ENCODE measurements around the gene ACAP3. TPM values are rescaled to one million over a fixed set of nuclear protein-coding genes. Genes with fewer than 3 reads are reported as not detected.

ACAP3 gene
- total RNA-seq, 1 donor from 2014 or later, result 93.9 TPM

DNA sequence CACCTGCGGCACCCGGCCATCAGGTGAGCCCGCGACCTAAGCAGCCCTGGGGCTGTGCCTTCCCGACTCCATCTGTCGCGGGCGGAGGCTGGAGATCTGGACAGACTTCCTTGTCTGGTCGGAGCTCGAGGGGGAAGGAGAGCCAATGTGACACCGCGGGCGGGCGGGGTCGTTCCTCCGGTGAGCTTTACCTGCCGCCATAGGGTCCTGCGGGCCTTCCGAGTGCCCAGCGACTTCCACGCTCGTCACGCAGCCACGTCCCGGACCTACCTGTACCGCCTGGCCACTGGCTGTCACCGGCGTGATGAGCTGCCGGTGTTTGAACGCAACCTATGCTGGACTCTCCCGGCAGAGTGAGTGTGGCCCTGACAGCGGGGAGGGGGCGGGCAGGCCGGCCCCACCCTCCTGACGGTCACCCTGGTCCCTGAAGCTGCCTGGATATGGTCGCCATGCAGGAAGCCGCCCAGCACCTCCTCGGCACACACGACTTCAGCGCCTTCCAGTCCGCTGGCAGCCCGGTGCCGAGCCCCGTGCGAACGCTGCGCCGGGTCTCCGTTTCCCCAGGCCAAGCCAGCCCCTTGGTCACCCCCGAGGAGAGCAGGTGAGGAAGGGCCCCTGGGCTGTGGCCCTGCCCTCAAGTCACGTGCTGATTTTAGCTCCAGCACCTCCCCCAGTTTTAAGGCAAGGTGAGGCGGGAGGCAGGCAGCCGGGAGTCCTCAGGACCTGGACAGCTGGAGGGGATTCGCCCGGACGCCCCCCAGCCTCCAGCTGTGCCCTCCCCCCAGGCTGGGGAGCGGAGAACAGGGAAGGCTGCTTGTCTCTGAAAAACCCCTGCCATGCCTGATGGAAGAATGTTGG is 1.8 kb upstream of the ACAP3 start:
- TF ChIP-seq CTCF (conservative IDR thresholded peaks at IDR 0.05), result no peak
- no peak for DNase-seq (ENCODE audit: extremely low spot score, unreplicated experiment)
- Mint-ChIP-seq H3K27me3 (no peaks in the 10 kb centered on the region), H3K27ac (peak overlapping the region; percentile 50), H3K4me1 (ENCODE audit: unreplicated experiment) (peaks cover 14% of the 10 kb centered on the region), H3K4me3 (peak overlapping the region; percentile 83), H3K9me3 (no peaks in the 10 kb centered on the region), H3K36me3 (peaks cover 3% of the 10 kb centered on the region)

DNA sequence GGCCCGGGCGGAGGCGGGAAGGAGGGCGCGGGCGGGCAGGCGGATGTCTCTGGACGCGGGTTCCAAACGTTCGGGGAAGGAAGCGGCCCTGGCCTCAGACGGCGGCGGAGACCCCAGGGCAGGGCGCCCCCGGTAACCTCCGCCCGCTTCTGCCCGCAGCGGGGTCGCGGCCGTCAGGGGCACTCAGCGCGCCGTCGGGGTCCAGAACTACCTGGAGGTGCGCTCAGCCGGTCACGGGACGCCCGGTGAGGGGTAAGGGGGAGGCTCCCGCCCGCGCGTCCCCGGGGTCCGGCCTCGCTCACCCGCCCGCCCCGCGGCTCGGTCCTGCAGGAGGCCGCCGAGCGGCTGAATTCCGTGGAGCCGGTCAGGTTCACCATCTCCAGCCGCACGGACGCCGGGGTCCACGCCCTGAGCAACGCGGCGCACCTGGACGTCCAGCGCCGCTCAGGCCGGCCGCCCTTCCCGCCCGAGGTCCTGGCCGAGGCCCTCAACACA is 1.1 kb upstream of the ACAP3 start:
- Mint-ChIP-seq H3K27ac (peak overlapping the region; percentile 79), H3K9me3 (no peaks in the 10 kb centered on the region), H3K4me3 (peak overlapping the region; percentile 86), H3K4me1 (ENCODE audit: unreplicated experiment) (peaks cover 15% of the 10 kb centered on the region), H3K27me3 (no peaks in the 10 kb centered on the region), H3K36me3 (peaks cover 2% of the 10 kb centered on the region)
- no peak for TF ChIP-seq CTCF (conservative IDR thresholded peaks at IDR 0.05)
- no peak for DNase-seq (ENCODE audit: extremely low spot score, unreplicated experiment)

GRCh38 chr1:1307261-1307922 is 338 bp downstream of the ACAP3 start:
- Mint-ChIP-seq H3K4me1 (ENCODE audit: unreplicated experiment) (peaks cover 15% of the 10 kb centered on the region), H3K27me3 (no peaks in the 10 kb centered on the region), H3K9me3 (no peaks in the 10 kb centered on the region), H3K36me3 (no peaks in the 10 kb centered on the region), H3K27ac (peak overlapping the region; percentile 93), H3K4me3 (peak overlapping the region; percentile 91)
- DNase-seq (ENCODE audit: extremely low spot score, unreplicated experiment), result no peak
- TF ChIP-seq CTCF (conservative IDR thresholded peaks at IDR 0.05), result no peak

GRCh38 chr1:1306661-1307260 is 969 bp downstream of the ACAP3 start:
- no peaks in the 10 kb centered on the region for H3K27me3 Mint-ChIP-seq
- H3K4me1 Mint-ChIP-seq (ENCODE audit: unreplicated experiment), result peaks cover 15% of the 10 kb centered on the region
- no peak for DNase-seq (ENCODE audit: extremely low spot score, unreplicated experiment)
- no peaks in the 10 kb centered on the region for H3K9me3 Mint-ChIP-seq
- no peak for TF ChIP-seq CTCF (conservative IDR thresholded peaks at IDR 0.05)
- H3K36me3 Mint-ChIP-seq, result no peaks in the 10 kb centered on the region
- H3K4me3 Mint-ChIP-seq, result peak overlapping the region; percentile 91
- H3K27ac Mint-ChIP-seq, result peak overlapping the region; percentile 93

DNA sequence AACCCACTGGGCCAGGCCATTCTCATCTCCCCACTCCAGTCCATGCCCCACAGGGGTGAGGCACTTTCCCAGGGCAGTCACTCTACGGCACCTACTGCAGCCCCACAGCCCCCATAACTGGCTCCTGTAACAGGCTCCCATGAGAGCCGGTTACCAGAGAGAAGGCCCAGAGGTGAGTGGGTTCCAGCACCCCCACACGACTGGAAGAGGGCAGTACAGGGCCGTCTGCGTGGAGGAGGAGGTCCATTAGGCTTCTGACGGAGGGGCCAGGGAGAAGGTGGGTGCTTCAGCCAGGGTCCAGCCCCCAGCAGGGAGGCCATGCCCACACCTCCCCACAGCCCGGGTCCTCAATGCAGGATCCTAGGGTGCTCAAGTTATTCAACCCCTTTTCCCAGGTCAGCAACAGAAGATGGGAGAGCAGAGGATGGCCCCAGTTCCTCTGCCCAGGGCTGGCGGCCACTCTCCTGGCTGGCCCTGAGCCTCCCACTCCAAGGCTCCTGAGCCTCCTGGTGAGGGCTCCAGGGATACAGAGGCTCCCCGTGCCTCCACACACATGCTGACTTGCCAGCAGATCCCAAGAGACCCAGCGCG is 1.6 kb downstream of the ACAP3 start:
- no peak for DNase-seq (ENCODE audit: extremely low spot score, unreplicated experiment)
- Mint-ChIP-seq H3K27me3 (no peaks in the 10 kb centered on the region), H3K36me3 (no peaks in the 10 kb centered on the region), H3K9me3 (no peaks in the 10 kb centered on the region), H3K27ac (peak overlapping the region; percentile 93), H3K4me3 (peak overlapping the region; percentile 91), H3K4me1 (ENCODE audit: unreplicated experiment) (peaks cover 15% of the 10 kb centered on the region)
- TF ChIP-seq CTCF (conservative IDR thresholded peaks at IDR 0.05), result peak; percentile 20
